ENCODE results near the gene VCL. TPM values are rescaled to one million over a fixed set of nuclear protein-coding genes. Genes with fewer than 3 reads are reported as not detected.
A peak's percentile ranks its signal among the peaks of the same experiment; 100 is the strongest.

Gene VCL
- total and polyA plus RNA-seq, 9 of the 15 experiments (the other 6 are each of a cell fraction or from before 2014, with no cell fraction given), result 29.8 to 186 (median 76.4) TPM

- TF ChIP-seq, protein P1, sequence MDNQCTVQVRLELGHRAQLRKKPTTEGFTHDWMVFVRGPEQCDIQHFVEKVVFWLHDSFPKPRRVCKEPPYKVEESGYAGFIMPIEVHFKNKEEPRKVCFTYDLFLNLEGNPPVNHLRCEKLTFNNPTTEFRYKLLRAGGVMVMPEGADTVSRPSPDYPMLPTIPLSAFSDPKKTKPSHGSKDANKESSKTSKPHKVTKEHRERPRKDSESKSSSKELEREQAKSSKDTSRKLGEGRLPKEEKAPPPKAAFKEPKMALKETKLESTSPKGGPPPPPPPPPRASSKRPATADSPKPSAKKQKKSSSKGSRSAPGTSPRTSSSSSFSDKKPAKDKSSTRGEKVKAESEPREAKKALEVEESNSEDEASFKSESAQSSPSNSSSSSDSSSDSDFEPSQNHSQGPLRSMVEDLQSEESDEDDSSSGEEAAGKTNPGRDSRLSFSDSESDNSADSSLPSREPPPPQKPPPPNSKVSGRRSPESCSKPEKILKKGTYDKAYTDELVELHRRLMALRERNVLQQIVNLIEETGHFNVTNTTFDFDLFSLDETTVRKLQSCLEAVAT (IDR thresholded peaks at IDR 0.05), result peak in 1 of 2 experiments; percentile 75; a peak in 2 of 4 replicates
- TF ChIP-seq HCFC1 (IDR thresholded peaks at IDR 0.05; ENCODE audit: low read depth, low read length) (0 out of 2 replicates have a peak, but pooled peaks have one; percentile 12), EP400 (IDR thresholded peaks at IDR 0.05) (peak; percentile 30; the same call in 1 of the 2 replicates), NFE2 (IDR thresholded peaks at IDR 0.05; ENCODE audit: low read depth) (peak; percentile 76), KDM1A (IDR thresholded peaks at IDR 0.05) (peak; percentile 86 to 89), FOXO4 (CRISPR knock-in tag; IDR thresholded peaks at IDR 0.05) (no peak), ZBTB17 (CRISPR knock-in tag; IDR thresholded peaks at IDR 0.05) (0 out of 2 replicates have a peak, but pooled peaks have one; percentile 37)
- TF ChIP-seq, protein P2, sequence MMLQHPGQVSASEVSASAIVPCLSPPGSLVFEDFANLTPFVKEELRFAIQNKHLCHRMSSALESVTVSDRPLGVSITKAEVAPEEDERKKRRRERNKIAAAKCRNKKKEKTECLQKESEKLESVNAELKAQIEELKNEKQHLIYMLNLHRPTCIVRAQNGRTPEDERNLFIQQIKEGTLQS (IDR thresholded peaks at IDR 0.05), result no peak
- TF ChIP-seq, protein P2 (CRISPR knock-in tag; conservative IDR thresholded peaks at IDR 0.05), result no peak
- TF ChIP-seq, protein P3, sequence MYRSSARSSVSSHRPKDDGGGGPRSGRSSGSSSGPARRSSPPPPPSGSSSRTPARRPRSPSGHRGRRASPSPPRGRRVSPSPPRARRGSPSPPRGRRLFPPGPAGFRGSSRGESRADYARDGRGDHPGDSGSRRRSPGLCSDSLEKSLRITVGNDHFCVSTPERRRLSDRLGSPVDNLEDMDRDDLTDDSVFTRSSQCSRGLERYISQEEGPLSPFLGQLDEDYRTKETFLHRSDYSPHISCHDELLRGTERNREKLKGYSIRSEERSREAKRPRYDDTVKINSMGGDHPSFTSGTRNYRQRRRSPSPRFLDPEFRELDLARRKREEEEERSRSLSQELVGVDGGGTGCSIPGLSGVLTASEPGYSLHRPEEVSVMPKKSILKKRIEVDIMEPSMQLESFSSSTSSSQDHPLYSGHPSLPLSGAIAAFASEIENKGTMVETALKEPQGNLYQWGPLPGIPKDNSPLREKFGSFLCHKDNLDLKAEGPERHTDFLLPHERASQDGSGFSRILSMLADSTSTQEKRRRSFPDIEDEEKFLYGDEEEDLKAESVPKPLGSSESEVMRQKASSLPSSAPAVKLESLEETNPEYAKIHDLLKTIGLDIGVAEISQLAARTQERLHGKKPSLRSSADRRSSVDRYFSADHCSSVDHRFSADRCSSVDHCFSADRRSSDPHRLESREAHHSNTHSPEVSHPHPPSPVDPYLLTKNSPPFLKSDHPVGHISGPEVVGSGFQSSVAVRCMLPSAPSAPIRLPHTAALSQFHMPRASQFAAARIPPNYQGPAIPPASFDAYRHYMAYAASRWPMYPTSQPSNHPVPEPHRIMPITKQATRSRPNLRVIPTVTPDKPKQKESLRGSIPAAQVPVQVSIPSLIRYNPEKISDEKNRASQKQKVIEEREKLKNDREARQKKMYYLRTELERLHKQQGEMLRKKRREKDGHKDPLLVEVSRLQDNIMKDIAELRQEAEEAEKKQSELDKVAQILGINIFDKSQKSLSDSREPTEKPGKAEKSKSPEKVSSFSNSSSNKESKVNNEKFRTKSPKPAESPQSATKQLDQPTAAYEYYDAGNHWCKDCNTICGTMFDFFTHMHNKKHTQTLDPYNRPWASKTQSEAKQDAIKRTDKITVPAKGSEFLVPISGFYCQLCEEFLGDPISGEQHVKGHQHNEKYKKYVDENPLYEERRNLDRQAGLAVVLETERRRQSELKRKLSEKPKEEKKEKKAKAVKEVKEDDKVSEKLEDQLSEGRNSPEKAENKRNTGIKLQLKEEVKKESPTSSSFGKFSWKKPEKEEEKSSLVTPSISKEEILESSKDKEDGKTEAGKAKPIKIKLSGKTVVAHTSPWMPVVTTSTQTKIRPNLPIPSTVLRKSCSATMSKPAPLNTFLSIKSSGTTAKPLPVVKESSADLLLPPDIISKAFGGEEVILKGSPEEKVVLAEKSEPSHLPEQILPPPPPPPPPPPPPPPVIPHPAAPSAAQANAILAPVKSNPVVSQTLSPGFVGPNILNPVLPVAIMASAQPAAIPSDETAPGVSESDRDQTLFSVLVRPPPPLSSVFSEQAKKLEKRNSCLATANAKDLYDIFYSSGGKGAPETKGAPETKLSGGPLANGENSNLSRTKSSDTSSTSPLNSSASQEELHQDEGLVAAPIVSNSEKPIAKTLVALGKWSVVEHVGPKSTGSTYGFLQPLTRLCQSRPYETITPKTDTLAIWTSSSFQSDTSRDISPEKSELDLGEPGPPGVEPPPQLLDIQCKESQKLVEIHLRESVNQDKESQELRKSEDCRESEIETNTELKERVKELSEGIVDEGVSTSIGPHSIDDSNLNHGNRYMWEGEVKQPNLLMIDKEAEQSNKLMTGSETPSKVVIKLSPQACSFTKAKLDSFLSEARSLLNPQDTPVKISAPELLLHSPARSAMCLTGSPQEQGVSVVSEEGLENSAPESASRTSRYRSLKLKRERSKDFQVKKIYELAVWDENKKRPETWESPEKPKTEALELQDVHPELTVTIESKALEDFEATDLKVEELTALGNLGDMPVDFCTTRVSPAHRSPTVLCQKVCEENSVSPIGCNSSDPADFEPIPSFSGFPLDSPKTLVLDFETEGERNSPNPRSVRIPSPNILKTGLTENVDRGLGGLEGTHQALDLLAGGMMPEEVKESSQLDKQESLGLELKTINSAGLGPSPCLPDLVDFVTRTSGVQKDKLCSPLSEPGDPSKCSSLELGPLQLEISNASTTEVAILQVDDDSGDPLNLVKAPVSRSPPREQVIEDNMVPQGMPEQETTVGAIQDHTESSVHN (IDR thresholded peaks at IDR 0.05; ENCODE audit: borderline replicate concordance in 1 of 2, low read depth in 1 of 2), result 0 out of 4 replicates have a peak, but pooled peaks of 1 of the 2 experiments have one; percentile 37
- TF ChIP-seq, protein P4, sequence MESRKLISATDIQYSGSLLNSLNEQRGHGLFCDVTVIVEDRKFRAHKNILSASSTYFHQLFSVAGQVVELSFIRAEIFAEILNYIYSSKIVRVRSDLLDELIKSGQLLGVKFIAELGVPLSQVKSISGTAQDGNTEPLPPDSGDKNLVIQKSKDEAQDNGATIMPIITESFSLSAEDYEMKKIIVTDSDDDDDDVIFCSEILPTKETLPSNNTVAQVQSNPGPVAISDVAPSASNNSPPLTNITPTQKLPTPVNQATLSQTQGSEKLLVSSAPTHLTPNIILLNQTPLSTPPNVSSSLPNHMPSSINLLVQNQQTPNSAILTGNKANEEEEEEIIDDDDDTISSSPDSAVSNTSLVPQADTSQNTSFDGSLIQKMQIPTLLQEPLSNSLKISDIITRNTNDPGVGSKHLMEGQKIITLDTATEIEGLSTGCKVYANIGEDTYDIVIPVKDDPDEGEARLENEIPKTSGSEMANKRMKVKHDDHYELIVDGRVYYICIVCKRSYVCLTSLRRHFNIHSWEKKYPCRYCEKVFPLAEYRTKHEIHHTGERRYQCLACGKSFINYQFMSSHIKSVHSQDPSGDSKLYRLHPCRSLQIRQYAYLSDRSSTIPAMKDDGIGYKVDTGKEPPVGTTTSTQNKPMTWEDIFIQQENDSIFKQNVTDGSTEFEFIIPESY (CRISPR knock-in tag; IDR thresholded peaks at IDR 0.05), result peak; percentile 40; the same call in 1 of the 2 replicates
Observed at GRCh38 chr10:73956476-73957359, 41.2 kb upstream of the VCL start (continued).

All from K562 (cell line).